Astrocyte (in vitro differentiated cells and primary cell): ENCODE data around the gene TIAM2. TPM values are rescaled to one million over a fixed set of nuclear protein-coding genes. Genes with fewer than 3 reads are reported as not detected.

Source experiments
- DNase-seq: peaks from one replicate; pipeline ENCODE4 v3.0.0-alpha.2; 2010; ENCODE audit warnings: low read depth
- FAIRE-seq: peaks from 2 replicates; lab custom pipeline; 2011; peaks lifted over from hg19 to GRCh38; lab: Jason Lieb, UNC
- H2AFZ ChIP-seq: 2 replicates; pipeline ENCODE4 v1.6.0; 2012; ENCODE audit warnings: low read depth, low read length, inconsistent platforms
- H3K27ac ChIP-seq: 2 replicates; pipeline ENCODE4 v1.5.1; 2011; ENCODE audit warnings: low read depth, low read length, inconsistent platforms
- H3K27me3 ChIP-seq: 2 replicates; pipeline ENCODE4 v1.6.0; 2011; ENCODE audit warnings: low read length, inconsistent platforms; ENCODE audit not compliant: insufficient read depth
- H3K36me3 ChIP-seq: 2 replicates; pipeline ENCODE4 v1.5.1; 2011; ENCODE audit warnings: low read length, inconsistent platforms; ENCODE audit not compliant: insufficient read depth
- H3K4me1 ChIP-seq: 2 replicates; pipeline ENCODE4 v1.5.1; 2011; ENCODE audit warnings: low read length, inconsistent platforms; ENCODE audit not compliant: insufficient read depth
- H3K4me2 ChIP-seq: 2 replicates; pipeline ENCODE4 v1.6.0; 2012; ENCODE audit warnings: low read length, inconsistent platforms
- H3K4me3 ChIP-seq: 2 replicates; pipeline ENCODE4 v1.5.1; 2011; ENCODE audit warnings: low read depth, mild to moderate bottlenecking, low read length, inconsistent platforms; ENCODE audit not compliant: insufficient read depth
- H3K79me2 ChIP-seq: 2 replicates; pipeline ENCODE4 v1.6.0; 2012; ENCODE audit warnings: mild to moderate bottlenecking, low read length, inconsistent platforms; ENCODE audit not compliant: insufficient read depth
- H3K9ac ChIP-seq: 2 replicates; pipeline ENCODE4 v1.6.0; 2012; ENCODE audit warnings: mild to moderate bottlenecking, low read length, inconsistent platforms
- H3K9me3 ChIP-seq: 2 replicates; pipeline ENCODE4 v1.5.1; 2012; ENCODE audit warnings: low read depth, mild to moderate bottlenecking, low read length, inconsistent platforms; ENCODE audit not compliant: insufficient read depth
- H4K20me1 ChIP-seq: 2 replicates; pipeline ENCODE4 v1.6.0; 2012; ENCODE audit warnings: low read length, inconsistent platforms; ENCODE audit not compliant: insufficient read depth
- H3K27ac Mint-ChIP-seq: one replicate; pipeline ENCODE4 v1.8.0; 2021; ENCODE audit warnings: mild to moderate bottlenecking, mixed read lengths; ENCODE audit not compliant: unreplicated experiment
- H3K27me3 Mint-ChIP-seq: one replicate; pipeline ENCODE4 v1.8.0; 2021; ENCODE audit warnings: low read depth, mixed read lengths; ENCODE audit not compliant: unreplicated experiment
- H3K36me3 Mint-ChIP-seq: one replicate; pipeline ENCODE4 v1.8.0; 2021; ENCODE audit warnings: low read depth, mixed read lengths; ENCODE audit not compliant: unreplicated experiment
- H3K4me1 Mint-ChIP-seq: one replicate; pipeline ENCODE4 v1.8.0; 2021; ENCODE audit warnings: low read depth, mixed read lengths; ENCODE audit not compliant: unreplicated experiment
- H3K4me3 Mint-ChIP-seq: one replicate; pipeline ENCODE4 v1.8.0; 2021; ENCODE audit warnings: mild to moderate bottlenecking, moderate library complexity, mixed read lengths; ENCODE audit not compliant: unreplicated experiment
- H3K9me3 Mint-ChIP-seq: one replicate; pipeline ENCODE4 v1.8.0; 2021; ENCODE audit warnings: mild to moderate bottlenecking, mixed read lengths; ENCODE audit not compliant: unreplicated experiment
- CTCF ChIP-seq: IDR thresholded peaks from 2 replicates; pipeline ENCODE4 v1.5.1; 2011; ENCODE audit warnings: low read depth, mild to moderate bottlenecking, inconsistent platforms, low read length, moderate library complexity; ENCODE audit not compliant: insufficient read depth
- EZH2 ChIP-seq: IDR thresholded peaks from 2 replicates; pipeline ENCODE4 v1.6.1; 2012; ENCODE audit warnings: mild to moderate bottlenecking, low read length, inconsistent platforms; ENCODE audit not compliant: insufficient read depth
- total RNA-seq: library from RNA; stranded (reverse); gene quantifications from 2 replicates; pipeline ENCODE4 v1.2.1, GENCODE V29; 2021

The TIAM2 gene
- total RNA-seq, 1 donor from 2014 or later: 23.6 TPM

- Histone ChIP-seq H4K20me1 (no peaks in the 10 kb centered on the region), H3K9ac (no peak overlapping the region), H3K27ac (no peak overlapping the region), H3K4me2 (peak overlapping the region; percentile 2), H3K27me3 (no peaks in the 10 kb centered on the region), H3K79me2 (no peaks in the 10 kb centered on the region), H3K9me3 (no peaks in the 10 kb centered on the region), H3K4me1 (peaks cover 17% of the 10 kb centered on the region), H2AFZ (no peak overlapping the region), H3K4me3 (no peak overlapping the region), H3K36me3 (no peaks in the 10 kb centered on the region)
- FAIRE-seq (no peak), DNase-seq (no peak)
- Mint-ChIP-seq H3K36me3 (peaks cover 6% of the 10 kb centered on the region), H3K4me3 (no peak overlapping the region), H3K27me3 (no peaks in the 10 kb centered on the region), H3K27ac (peak overlapping the region; percentile 70), H3K9me3 (peaks cover 3% of the 10 kb centered on the region), H3K4me1 (peaks cover 44% of the 10 kb centered on the region)
- TF ChIP-seq EZH2: no peak
- TF ChIP-seq CTCF: no peak
Measured at GRCh38 chr6:155090166-155090565, 95.1 kb downstream of the TIAM2 start.

- no peaks in the 10 kb centered on the region for H3K9me3 ChIP-seq
- H3K79me2 ChIP-seq: no peaks in the 10 kb centered on the region
- peaks cover 7% of the 10 kb centered on the region for H3K4me1 ChIP-seq
- H3K36me3 ChIP-seq: no peaks in the 10 kb centered on the region
- no peaks in the 10 kb centered on the region for H3K27me3 ChIP-seq
- DNase-seq: no peak
- TF ChIP-seq EZH2 (no peak), CTCF (no peak)
- Mint-ChIP-seq H3K27ac (no peak overlapping the region), H3K9me3 (peaks cover 3% of the 10 kb centered on the region), H3K4me3 (no peak overlapping the region), H3K36me3 (peaks cover 6% of the 10 kb centered on the region), H3K4me1 (peaks cover 40% of the 10 kb centered on the region), H3K27me3 (no peaks in the 10 kb centered on the region)
- no peak overlapping the region for H3K9ac ChIP-seq
- no peak overlapping the region for H2AFZ ChIP-seq
- no peak overlapping the region for H3K4me2 ChIP-seq
- no peak overlapping the region for H3K4me3 ChIP-seq
- no peak overlapping the region for H3K27ac ChIP-seq
- no peak for FAIRE-seq
- no peaks in the 10 kb centered on the region for H4K20me1 ChIP-seq
Measured at GRCh38 chr6:155091756-155092155, 96.6 kb downstream of the TIAM2 start.

GRCh38 chr6:155093430-155093829 is 98.3 kb downstream of the TIAM2 start:
- H3K27me3 Mint-ChIP-seq: no peaks in the 10 kb centered on the region
- no peaks in the 10 kb centered on the region for H4K20me1 ChIP-seq
- no peak overlapping the region for H3K27ac ChIP-seq
- peak overlapping the region; percentile 16 for H3K27ac Mint-ChIP-seq
- no peak overlapping the region for H3K9ac ChIP-seq
- peaks cover 7% of the 10 kb centered on the region for H3K9me3 Mint-ChIP-seq
- H3K4me1 Mint-ChIP-seq: peaks cover 37% of the 10 kb centered on the region
- H3K4me2 ChIP-seq: no peak overlapping the region
- DNase-seq: no peak
- TF ChIP-seq CTCF (no peak), EZH2 (no peak)
- H3K4me1 ChIP-seq: peaks cover 7% of the 10 kb centered on the region
- H3K4me3 ChIP-seq: no peak overlapping the region
- H3K79me2 ChIP-seq: no peaks in the 10 kb centered on the region
- H3K9me3 ChIP-seq: no peaks in the 10 kb centered on the region
- H3K36me3 ChIP-seq: no peaks in the 10 kb centered on the region
- H3K36me3 Mint-ChIP-seq: peaks cover 10% of the 10 kb centered on the region
- no peak overlapping the region for H2AFZ ChIP-seq
- H3K4me3 Mint-ChIP-seq: no peak overlapping the region
- no peaks in the 10 kb centered on the region for H3K27me3 ChIP-seq
- no peak for FAIRE-seq
